HG02610 (cell line): Measurements from ENCODE around the gene STAMBP.
"Not testable (repeated sequence)": the region's sequence is repeated elsewhere in the genome, so short reads cannot be mapped to it uniquely, and the experiment has no call there.

Experiments
- ATAC-seq: cut with Tn5 transposase; IDR thresholded peaks from one replicate; pipeline ENCODE4 v1.9.1; 2021; ENCODE audit warnings: mild to moderate bottlenecking, moderate library complexity; ENCODE audit not compliant: unreplicated experiment

STAMBP gene

GRCh38 chr2:73828818-73829570 lies at the start of gene STAMBP:
STAMBP (plus strand) TSS chr2:73828961; CDS start chr2:73830857, 1,896 bp downstream.
- ATAC-seq: peak; percentile 84

GRCh38 chr2:73779467-73780236 lies 49.1 kb upstream of the STAMBP start, which contains the start of gene DUSP11:
DUSP11 (minus strand) TSS chr2:73780103; CDS start chr2:73779974, 129 bp downstream.
- peak; percentile 99 for ATAC-seq

GRCh38 chr2:73780237-73780582 lies 48.6 kb upstream of the STAMBP start:
- ATAC-seq: no peak

GRCh38 chr2:73783402-73783801 lies 45.4 kb upstream of the STAMBP start:
- ATAC-seq: not testable (repeated sequence)

GRCh38 chr2:73783883-73784282 lies 44.9 kb upstream of the STAMBP start, which contains the start of gene C2orf78:
C2orf78 (plus strand) TSS chr2:73784183; CDS start chr2:73784310, 127 bp downstream.
- not testable (repeated sequence) for ATAC-seq

- ATAC-seq: no peak
Measured at GRCh38 chr2:73811878-73812277, 16.9 kb upstream of the STAMBP start.

- no peak for ATAC-seq
Measured at GRCh38 chr2:73812635-73813034, 16.1 kb upstream of the STAMBP start.

GRCh38 chr2:73818296-73818695 lies 10.5 kb upstream of the STAMBP start:
- no peak for ATAC-seq

GRCh38 chr2:73821227-73821626 lies 7.5 kb upstream of the STAMBP start:
- ATAC-seq: peak; percentile 89

- ATAC-seq: no peak
Measured at GRCh38 chr2:73821669-73822068, 7.1 kb upstream of the STAMBP start.

- ATAC-seq: peak; percentile 54
Measured at GRCh38 chr2:73822276-73822675, 6.5 kb upstream of the STAMBP start.

- no peak for ATAC-seq
Measured at GRCh38 chr2:73822991-73823390, 5.8 kb upstream of the STAMBP start.

- no peak for ATAC-seq
Measured at GRCh38 chr2:73823416-73823815, 5.3 kb upstream of the STAMBP start.

GRCh38 chr2:73823916-73824523 lies 4.7 kb upstream of the STAMBP start:
- ATAC-seq: no peak

- ATAC-seq: no peak
Measured at GRCh38 chr2:73825408-73825807, 3.4 kb upstream of the STAMBP start.

GRCh38 chr2:73827018-73827417 lies 1.7 kb upstream of the STAMBP start:
- no peak for ATAC-seq

GRCh38 chr2:73827660-73828388 lies 937 bp upstream of the STAMBP start:
- ATAC-seq: no peak

- ATAC-seq: no peak
Measured at GRCh38 chr2:73828389-73828817, 358 bp upstream of the STAMBP start.

GRCh38 chr2:73830871-73831401 lies 2.2 kb downstream of the STAMBP start:
- ATAC-seq: no peak

- no peak for ATAC-seq
Measured at GRCh38 chr2:73832930-73833329, 4.2 kb downstream of the STAMBP start.
